CD4-positive, alpha-beta T cell treated with Interleukin-17A for 4 hours (primary cell): Measurements from ENCODE around the gene CPNE1.

Experiments used
- DNase-seq: peaks from one replicate; pipeline ENCODE4 v3.0.0-alpha.2; 2020; ENCODE audit warnings: mixed read lengths

The CPNE1 gene

DNA sequence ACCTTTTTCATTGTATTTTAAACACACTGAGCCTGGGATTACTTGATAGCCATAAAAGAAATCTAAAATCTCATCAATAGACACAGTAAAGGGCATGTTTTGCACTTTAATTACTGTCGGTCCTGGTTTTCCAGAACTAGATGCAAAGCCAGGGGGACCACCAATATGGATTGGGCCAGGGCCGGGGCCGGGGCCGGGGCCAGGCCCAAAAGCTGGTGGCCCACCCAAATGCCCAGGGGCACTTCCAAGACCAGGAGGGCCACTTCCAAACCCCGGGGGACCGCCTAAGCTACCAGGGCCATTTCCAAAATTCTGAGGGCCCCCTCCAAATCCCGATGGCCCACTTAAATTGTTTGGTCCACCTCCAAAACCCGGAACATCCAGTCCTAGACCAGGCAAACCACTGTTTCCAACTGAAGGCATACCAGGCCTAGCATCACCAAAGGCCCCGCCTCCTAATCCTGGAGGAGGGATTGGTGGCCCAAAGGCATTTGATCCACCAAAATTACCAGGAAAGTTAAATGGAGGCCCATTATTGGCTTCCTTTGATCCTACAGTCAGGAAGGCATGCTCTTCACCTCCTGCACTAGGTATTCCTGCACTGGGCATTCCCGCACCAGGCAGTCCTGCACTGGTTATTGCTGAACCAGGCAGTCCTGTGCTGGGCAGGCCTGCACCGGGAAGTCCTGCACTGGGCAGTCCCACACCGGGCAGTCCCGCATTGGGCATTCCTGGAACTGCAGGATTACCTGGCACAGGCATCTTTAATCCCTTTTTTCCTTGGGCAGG is 11.9 kb downstream of the CPNE1 start:
- no peak for DNase-seq

DNA sequence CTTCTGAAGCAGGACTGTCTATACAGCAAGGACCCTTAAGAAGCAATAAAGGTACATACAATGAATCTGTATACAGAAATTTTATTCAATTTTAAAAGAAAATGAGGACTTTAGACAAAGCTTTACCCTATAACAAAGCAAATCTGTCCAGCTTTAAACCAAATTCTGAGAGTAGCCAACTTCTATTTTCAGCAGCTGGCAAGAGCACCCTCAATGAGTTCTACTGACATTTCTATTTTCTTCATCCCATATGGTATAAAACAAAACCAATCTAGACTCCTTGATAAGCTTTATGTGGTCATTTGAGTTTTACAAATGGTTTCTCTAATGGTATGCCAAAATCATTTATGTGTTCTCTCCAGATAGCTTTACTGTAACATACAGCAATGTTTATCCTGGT is 12.7 kb downstream of the CPNE1 start:
- DNase-seq, result no peak

DNA sequence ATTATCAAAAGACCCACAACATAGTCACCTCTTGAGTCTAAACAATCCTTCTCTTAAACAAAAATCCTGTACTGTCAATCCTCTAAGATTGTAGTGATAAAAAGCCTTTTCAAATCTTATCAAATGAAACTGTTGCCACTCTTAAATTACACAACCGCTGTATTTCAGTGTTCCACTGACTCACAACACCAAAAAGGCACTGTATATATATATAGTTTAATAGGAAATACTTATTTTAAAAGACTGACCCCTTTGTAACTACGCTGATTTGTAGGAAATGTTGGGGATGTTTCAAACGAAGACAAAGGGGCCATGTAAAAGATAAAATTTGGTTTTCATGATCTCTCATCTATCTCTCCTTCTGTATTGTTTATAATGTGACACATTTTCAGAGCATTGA is 14.1 kb downstream of the CPNE1 start:
- DNase-seq, result no peak

DNA sequence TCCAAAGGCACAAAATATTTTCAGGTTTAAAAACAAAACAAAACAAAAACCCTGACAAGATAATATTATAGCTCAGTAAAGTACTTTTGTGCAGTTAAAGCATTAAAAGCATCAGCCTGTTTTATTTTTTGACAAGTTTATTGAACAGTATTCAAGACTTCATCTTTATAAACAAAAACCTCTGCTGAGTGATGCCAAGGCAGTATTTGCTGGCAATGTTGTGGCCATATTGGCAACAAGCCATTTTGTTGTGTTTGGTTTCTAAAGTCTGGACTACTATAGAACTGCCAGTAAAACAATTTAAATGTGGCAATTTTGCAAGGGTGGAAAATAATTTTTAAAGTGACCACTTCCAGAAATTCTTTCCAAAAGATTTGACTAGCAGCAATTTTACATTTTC is 15.9 kb downstream of the CPNE1 start:
- DNase-seq, result no peak

DNA sequence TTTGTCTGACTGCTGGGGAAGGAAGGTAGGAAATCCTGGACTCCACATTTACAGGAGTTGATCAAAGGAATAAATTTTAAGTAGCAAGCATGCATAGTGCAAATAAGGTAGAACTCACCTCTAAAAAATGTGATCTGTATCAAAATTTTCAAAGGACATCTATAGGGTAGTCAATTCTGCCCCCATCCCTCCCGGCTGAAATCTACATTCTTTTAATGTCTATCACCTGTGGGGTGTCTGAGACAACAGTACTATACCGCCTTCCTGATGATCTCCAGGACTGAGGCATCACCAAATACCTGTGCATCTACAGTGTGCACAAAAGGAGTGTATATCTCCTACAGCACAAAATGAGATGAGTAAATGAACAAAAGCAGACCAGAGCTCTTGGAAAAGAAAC is 19.9 kb downstream of the CPNE1 start:
- no peak for DNase-seq

DNA sequence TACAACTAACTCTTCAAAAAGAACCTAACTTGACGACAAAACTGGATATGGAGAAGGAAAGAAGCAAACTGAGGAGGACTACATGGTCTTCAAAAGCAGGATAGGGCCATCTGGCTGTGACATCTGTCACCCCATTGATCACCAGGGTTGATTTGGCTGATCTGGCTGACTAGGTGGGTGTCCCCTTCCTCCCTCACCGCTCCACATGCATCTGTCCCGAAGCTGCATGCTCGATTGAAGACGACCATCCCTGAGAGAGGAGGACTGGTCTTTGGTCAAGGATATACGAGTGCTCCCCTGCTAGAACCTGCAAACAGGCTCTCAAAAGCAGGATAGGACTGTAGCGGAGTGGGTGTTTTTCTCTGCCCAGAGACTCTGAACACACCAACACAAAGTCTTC is 21.7 kb downstream of the CPNE1 start:
- DNase-seq, result no peak

DNA sequence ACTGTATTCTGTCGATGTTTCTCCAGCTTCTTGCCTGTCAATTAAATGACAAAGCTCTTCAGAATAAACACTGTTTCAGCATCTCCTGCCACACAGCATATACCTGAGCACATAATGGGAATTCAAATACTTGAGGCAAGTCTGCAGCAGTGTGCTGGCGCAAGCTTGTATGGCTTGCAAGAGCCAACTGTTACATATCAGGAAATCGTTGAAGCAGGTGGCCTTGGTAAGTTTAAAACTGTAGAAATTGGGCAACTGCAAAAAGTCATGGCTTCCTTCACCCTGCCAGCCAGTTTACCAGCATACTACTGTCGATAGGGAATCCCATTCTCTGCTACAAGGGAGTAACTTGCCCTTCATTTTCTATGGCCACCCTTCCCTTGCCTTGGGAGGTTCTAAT is 23.0 kb downstream of the CPNE1 start:
- no peak for DNase-seq

DNA sequence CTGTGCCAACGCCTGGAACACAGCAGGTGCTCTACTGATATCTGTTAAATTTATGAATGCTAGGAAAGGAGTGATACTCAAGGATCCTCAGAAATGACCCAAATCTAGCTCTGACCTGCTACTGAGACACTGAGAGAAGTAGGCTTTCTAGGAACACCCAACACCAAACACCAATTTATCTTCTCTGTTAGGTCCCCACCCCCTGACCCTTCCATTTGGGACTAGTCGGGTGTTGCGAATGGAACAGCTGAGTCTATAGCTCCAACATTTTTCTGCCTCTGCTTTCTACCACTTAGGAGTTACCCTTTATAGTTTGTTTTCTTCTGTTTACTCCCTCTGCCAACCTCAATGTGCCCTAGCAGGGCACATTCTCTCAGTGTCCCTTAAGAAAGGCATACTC is 24.0 kb downstream of the CPNE1 start:
- no peak for DNase-seq

DNA sequence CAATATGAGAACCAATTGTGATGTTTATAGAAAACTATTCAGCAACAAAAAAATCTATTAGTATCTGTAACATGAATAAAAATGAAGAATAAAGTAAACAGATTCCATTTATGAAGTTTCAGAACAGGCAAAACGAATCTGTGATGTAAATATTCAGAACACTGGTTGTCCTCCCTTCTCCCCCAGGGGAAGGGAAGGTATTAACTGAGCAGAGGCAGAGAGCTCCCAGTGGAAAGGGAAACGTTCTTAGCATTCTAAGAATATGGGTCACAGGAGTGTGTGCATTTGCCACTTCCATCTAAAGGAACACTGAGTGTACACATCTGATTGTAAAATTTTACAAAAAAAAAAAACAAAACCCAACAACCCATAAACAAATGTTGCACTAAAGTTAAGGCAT is 25.9 kb downstream of the CPNE1 start:
- DNase-seq, result no peak

DNA sequence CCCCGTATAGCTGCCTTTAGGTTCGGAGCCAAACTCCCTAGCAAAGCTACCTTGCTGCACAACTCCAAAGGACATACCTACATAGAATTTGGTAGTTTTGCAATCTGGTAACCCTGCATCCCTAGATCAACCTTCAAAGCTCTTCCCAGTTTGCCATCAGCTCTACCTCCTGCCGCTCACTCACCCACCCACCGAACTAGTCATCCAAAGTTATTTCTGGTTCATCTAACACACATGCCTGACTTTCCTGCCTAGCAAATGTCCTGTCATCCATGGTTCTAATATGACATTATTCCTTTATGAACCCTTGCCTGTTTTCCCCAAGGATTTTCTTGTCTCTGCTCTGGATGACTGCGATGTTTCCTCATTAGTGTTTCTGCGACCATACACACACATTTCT is 27.4 kb downstream of the CPNE1 start:
- no peak for DNase-seq

DNA sequence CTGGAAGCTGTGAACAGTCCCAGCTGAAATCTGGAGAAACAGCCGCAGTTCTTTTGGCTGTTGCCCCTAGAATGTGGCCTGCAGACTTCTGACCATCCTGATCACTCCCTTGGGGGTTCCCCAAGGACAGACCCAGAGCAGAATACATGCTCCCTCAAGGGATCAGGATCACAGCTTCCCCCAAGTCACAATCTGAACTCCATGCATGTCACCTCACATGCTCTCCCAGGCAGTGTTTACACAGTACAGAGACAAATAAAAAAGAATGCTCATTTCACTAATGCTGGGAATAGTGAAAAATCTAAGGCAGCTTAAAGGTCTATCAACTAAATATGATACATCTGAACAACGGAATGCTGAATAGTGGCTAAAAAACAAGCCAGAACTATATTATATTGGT is 28.6 kb downstream of the CPNE1 start:
- no peak for DNase-seq

DNA sequence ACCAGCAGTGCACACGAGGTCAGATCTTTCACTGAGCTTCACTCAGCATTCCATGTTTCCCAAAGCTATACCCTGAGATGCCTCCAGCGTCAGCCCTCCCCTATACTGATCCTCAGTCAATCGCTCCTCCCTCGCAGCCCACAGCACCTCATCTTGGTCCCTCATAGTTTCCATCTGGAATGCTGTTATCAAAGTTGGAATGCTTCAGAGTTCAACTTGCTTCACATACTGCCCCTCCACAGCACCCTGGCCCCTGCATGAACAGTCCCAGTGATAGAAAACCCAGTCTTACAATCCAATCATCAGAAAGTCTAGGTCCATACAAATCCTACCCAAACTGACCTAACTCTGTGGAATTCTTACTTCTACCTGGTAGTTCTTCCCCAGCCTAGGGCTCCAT is 29.0 kb downstream of the CPNE1 start:
- DNase-seq, result no peak

DNA sequence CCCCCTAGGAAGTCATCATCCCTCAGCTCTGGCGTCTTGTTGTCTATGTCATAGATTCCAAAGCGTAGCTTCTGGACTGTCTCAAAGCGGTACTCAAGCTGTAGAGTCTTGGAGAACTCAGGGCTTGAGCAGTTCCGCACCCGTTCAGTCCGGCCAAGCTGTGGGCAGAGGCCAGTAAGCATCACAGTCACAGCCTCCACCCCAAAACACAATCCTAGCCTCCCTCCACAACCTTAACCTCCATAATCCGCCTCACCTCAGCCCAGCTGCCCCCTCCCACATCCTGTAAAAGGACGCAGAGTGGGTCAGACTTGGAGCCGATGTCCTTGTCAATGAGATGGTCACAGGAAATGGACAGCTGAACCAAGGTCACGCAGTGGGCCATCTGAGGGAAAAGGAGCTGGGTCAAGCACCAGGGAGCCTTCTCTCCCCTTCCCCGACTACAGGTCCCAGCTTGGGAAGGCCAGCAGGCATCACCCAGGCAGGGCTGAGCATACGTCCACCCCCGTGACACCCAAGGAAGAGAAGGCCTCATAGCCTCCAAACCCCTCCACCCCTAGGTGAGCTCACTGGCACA is 32.1 kb downstream of the CPNE1 start:
- no peak for DNase-seq

DNA sequence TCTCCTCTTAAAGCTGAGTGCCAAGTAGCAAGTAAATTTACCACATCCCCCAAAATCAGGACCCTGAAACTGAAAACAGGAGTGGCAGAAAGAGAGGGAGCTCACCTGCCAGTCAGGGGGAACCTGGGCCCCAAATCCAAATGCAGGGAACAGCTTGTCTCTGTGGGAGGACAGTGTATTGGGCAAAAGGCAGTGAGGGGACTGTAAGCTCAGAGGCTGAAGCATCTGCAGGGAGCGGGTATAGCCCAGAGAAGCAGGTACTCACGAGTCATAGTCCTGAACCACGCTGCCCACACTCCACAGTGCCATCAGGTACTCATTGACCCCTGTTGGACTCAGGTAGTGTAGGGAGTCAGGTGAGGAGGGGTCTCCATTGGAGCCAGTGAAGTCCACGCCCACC is 34.1 kb downstream of the CPNE1 start:
- DNase-seq, result no peak

DNA sequence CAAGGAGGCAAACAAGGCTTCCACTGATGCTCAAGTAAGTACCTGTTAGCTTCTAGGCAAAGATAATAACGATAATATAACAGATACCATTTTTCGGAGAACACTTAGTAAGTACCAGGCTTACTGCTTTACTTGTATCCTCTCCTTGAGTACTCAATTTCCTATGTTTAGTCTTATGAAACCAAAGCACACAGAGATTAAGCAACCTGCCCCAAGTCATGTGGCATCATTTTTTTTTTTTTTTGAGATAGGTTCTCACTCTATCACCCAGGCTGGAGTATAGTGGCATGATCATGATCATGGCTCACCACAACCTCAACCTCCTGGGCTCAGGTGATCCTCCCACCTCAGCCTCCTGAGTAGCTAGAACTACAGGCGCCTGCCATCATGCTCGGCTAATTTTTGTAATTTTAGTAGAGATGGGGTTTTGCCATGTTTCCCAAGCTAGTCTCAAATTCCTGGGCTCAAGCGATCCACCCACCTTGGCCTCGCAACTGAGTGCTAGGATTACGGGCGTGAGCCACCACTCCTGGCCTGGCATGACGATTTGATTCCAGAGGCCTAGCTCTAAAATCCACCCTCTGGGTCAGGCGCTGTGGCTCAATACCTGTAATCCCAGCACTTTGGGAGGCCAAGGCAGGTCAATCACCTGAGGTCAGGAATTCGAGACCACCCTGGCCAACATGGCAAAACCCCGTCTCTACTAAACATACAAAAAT is 35.1 kb downstream of the CPNE1 start:
- DNase-seq, result no peak

DNA sequence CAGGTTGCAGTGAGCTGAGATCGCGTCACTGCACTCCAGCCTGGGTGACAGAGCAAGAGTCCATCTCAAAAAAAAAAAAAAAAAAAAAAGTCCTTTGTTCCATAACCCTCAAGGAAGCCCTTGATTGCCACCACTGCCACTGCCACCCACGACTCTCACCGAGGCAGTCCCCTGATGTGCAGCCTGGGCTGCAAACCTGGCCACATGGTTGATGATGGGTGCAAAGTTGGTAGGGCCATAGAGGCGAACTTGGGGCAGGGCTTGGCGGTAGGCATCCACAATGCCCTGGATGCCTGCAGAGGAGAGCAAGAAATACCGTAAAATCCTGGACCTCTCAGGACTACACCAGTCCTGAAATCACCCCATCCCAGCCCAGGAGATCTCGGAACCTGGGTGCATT is 37.6 kb downstream of the CPNE1 start:
- no peak for DNase-seq

DNA sequence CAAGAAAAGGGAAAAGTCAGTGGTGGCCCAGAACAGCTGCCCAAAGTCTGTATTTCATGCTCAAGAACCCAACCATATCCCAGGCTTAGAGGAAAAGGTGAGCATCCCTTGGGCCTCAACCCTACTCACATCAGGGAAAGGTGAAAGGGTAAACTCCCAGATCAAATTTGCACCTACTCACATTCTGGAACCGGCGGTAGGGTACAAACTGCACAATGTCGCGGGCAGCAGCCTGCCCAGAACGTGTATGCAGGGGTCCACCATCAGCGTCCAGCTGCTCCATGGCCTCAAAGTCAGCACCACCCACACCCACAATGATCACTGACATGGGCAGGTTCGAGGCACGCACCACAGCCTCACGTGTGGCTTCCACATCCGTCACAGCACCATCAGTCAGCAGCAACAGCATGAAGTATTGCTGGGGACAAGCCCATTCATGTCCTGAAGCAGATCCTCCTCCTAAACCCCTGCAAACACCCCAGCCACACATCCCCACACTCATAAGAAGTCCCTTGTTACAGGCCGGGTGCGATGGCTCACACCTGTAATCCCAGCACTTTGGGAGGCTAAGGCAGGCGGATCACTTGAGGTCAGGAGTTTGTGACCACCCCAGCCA is 38.2 kb downstream of the CPNE1 start:
- no peak for DNase-seq

DNA sequence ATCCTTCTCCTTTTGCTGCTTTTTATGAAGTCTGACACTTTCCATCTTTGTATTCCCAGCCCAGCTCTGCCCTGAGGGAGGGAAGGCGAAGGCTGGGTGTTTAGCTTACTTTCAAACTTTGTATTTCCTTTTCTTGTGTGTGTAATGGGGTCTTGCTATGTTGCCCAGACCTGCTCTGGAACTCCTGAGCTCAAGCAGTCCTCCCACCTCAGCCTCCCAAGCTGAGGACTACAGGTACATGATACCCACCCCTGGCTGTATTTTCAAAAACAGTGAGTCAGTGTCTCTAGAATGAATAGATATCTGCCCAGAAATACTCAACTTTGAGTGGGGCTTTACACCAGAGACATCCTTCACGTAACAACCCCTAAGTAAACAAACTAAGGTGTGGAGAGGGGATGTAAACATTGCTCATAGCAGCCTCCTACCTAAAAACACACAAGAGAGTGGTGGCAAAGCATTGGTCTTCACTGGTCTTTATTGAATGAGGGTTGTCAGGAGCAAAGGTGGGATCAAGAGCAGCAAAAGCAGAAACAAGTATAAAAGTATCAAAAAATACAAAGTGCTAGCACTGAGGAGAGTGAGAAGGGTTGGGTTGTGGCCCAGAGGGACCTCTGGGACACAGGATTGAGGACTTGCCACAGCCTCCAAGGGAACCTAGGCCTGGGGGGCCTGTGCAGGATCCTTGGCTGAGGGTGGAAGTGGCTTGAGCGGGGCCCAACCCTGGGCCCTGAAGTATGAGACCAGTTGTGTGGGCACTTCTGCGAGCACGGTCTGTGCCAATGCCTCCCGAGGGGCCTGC is 38.9 kb downstream of the CPNE1 start:
- no peak for DNase-seq

DNA sequence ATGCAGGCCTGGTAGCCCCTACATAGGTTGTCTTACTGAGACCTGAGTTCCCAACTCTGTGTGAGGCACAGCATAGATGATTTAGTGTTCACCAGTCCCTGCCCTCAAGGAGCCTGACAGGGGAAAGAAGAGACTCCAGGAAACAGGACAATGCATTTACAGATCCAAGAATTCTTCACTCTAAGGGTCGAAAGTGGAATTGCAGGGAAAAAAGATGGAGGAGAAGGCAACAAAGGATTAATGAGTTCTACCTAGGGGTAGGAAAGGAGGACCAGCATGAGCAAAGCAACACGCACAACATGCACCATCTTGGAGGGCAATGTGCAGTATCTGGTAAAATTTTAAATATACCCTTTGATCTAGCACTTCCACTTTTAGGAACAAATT is 43.1 kb downstream of the CPNE1 start:
- DNase-seq, result no peak

DNA sequence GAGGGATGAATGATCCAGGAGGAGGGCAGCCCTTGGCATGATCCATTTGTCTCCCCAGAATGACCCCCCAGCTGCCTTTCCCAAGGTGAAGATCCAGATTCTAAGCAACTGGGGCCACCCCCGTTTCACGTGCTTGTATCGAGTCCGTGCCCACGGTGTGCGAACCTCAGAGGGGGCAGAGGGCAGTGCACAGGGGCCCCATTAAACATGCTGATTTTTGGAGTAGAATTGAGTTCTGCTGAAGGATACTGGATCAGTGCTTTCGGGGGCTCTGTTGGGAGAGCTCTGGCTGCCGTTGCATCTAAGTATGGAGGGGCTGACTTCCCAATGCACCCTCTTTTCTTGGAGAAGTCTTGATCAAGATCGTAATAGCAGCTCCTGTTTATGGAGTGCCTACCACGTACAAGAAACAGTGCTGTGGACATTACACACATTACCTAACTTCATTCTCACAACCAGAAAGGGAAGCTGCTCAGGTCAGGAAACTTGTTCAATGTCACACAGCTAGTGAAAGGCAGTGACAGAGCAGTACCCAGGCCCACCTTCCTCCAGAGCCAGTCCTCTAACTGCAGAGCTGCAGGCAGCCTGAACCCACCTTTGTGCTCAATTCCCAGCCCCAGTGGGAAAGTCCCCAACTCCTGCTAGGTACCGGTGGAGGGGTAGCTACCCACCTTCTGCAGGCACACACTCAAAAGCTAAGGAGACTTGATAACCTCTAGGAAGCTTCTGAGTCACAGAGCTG is 43.7 kb downstream of the CPNE1 start:
- DNase-seq, result no peak

DNA sequence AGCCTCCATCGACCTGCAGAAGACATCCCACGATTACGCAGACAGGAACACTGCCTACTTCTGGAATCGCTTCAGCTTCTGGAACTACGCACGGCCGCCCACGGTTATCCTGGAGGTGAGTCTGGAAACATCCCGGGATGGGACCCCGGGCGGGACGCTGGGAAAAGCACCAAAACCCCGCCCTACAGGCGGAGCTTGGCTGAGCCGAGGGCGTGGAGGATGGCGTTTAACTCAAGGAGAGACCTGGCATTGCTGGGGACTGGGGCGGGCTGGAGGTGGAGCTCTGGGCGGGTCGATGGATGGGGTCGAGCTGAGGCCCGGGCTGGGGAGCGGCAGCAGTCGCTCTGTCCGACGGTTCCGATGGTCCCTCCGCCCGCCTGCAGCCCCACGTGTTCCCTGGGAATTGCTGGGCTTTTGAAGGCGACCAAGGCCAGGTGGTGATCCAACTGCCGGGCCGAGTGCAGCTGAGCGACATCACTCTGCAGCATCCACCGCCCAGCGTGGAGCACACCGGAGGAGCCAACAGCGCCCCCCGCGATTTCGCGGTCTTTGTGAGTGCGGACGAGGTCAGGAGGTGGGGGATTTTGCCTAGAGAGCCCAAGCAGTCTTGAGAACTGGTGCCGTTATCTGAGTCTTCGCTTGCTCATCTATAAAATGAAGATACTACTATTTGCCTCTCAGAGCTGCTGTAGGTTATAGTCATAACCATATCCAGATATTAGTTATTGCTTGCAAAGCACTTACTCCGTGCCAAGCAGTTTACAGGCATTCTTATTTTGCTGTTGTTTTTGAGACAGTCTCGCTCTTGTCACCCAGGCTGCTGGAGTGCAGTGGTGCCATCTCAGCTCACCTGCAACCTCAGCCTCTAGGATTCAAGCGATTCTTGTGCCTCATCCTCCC is 45.3 kb downstream of the CPNE1 start:
- peak; percentile 79 for DNase-seq
